ENCODE data around the gene EDRF1. TPM values are rescaled to one million over a fixed set of nuclear protein-coding genes. Genes with fewer than 3 reads are reported as not detected.

EDRF1 gene
- polyA plus RNA-seq, 2 of the 4 experiments (the other 2 are of a cell fraction) = 19.7 to 37.9 TPM

DNA sequence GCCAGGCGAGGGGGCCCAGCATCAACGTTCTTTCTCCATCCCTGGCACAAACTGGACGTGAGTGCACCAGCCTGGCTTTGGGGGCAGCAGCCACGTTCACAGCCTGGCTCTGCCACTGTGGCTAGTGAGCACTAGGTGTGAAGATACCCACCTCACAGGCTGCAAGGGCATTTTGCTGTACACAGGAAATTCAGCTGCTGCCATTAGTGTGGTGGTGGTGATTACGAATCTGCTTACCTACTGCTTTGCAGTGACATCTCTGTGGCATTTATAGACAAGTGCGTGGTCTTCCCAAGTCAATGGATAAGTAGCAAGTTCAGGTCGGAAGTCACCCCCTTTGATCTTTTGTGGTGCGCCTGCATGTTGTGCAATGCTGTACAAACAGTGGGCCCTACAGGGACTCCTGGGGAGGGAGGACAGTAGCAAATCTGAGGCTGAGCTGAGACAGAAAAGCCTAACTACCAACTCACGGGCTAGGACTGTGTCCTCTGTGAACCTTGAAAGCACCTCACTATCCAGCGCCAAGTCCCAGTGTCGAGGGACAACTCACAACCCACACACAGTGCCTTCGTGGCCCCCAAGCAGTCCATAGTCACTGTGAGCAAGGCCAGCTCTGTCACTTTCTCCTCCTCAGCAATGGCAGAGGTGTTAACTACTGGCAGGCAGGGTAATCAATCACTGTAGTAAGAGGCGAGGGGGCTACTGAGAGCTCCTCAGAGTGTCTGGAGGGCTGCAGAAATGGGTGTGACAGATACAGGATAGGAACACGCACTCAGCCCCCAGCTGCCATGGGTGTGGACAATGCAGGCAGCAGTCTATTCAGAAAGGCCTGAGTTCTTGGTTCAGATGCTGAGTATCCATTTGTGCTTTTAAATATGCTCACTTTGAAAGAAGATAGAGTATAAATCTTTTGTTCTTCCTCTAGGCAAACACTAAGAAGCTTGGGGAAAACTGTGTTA, 73.1 kb downstream of the EDRF1 start:
- no peak for TF ChIP-seq NFE2L2 (conservative IDR thresholded peaks at IDR 0.05; ENCODE audit: low read length)
- TF ChIP-seq, protein P1, sequence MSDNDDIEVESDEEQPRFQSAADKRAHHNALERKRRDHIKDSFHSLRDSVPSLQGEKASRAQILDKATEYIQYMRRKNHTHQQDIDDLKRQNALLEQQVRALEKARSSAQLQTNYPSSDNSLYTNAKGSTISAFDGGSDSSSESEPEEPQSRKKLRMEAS (IDR thresholded peaks at IDR 0.05) = no peak
- no peak for TF ChIP-seq FOSL2 (IDR thresholded peaks at IDR 0.05)
- TF ChIP-seq FOSL2 (CRISPR knock-in tag; IDR thresholded peaks at IDR 0.05) = no peak
- TF ChIP-seq SREBF2 (IDR thresholded peaks at IDR 0.05) = no peak
- TF ChIP-seq MAZ (IDR thresholded peaks at IDR 0.05; ENCODE audit: borderline replicate concordance, low read depth, low read length) = no peak
- TF ChIP-seq GATA3 (IDR thresholded peaks at IDR 0.05; ENCODE audit: borderline replicate concordance) = no peak
- TF ChIP-seq, protein P2, sequence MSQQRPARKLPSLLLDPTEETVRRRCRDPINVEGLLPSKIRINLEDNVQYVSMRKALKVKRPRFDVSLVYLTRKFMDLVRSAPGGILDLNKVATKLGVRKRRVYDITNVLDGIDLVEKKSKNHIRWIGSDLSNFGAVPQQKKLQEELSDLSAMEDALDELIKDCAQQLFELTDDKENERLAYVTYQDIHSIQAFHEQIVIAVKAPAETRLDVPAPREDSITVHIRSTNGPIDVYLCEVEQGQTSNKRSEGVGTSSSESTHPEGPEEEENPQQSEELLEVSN (IDR thresholded peaks at IDR 0.05; ENCODE audit: borderline replicate concordance, low read depth) = no peak
- TF ChIP-seq, protein P3, sequence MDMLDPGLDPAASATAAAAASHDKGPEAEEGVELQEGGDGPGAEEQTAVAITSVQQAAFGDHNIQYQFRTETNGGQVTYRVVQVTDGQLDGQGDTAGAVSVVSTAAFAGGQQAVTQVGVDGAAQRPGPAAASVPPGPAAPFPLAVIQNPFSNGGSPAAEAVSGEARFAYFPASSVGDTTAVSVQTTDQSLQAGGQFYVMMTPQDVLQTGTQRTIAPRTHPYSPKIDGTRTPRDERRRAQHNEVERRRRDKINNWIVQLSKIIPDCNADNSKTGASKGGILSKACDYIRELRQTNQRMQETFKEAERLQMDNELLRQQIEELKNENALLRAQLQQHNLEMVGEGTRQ (IDR thresholded peaks at IDR 0.05) = no peak
- TF ChIP-seq TFCP2L1 (CRISPR knock-in tag; IDR thresholded peaks at IDR 0.05) = no peak
- no peak for TF ChIP-seq HEYL (CRISPR knock-in tag; IDR thresholded peaks at IDR 0.05)
- no peak for TF ChIP-seq ZFP36 (IDR thresholded peaks at IDR 0.05; ENCODE audit: borderline replicate concordance, partially characterized antibody)
- TF ChIP-seq, protein P4, sequence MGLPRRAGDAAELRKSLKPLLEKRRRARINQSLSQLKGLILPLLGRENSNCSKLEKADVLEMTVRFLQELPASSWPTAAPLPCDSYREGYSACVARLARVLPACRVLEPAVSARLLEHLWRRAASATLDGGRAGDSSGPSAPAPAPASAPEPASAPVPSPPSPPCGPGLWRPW (IDR thresholded peaks at IDR 0.05) = no peak
- no peak for TF ChIP-seq ZNF302 (CRISPR knock-in tag; IDR thresholded peaks at IDR 0.05)
- no peak overlapping the region for H3K27ac ChIP-seq
- no peaks in the 10 kb centered on the region for H3K4me1 ChIP-seq
- FAIRE-seq (no peak), DNase-seq (ENCODE audit: low read depth in 1 of 2, low spot score in 1 of 2) (no peak), ATAC-seq (no peak)
- H3K9me3 ChIP-seq = no peaks in the 10 kb centered on the region
- no peak overlapping the region for H3K4me2 ChIP-seq
- ChIA-PET CTCF (interaction anchor here (1.1 to 2.1 kb wide), 3 partner anchors 9 to 116 kb away, joined by 3 to 6 read pairs (median 5); no protein-coding TSS in a partner anchor), POLR2A (no interaction called here)
- H3K4me3 ChIP-seq = no peak overlapping the region
- 94% methylated on average over 10 of the region's 14 CpGs for whole genome bisulfite sequencing (ENCODE audit: missing lambda C conversion rate)

DNA sequence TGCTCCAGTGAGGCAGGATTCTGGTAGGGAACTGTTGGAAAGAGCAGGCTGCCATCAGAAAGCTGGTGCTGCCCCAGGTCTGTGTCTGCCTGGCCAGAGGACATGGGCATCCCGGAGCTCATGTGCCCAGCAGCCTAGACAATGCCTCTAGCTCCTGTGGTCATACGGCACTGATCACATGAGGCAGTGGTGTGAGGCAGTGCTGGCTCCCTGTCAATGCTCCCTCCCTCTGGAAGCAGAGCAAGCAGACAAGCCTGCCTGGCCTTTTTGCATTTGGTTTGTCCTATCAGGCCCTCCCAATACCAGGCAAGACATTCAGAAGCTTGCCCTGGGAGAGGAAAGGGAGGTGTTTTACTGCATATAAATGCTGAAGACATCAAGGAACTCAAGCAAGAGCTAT, 75.6 kb downstream of the EDRF1 start:
- no CpG with 5 or more reads among the region's 2 CpGs for WGBS (ENCODE audit: missing lambda C conversion rate)
- no peak; a peak in 1 of 6 replicates for ATAC-seq
- CTCF ChIA-PET = no interaction called here
- Histone ChIP-seq H3K27ac (no peak overlapping the region), H3K4me2 (no peak overlapping the region), H3K9me3 (no peaks in the 10 kb centered on the region), H3K4me1 (no peaks in the 10 kb centered on the region), H3K4me3 (no peak overlapping the region)
- TF ChIP-seq PHF8 (IDR thresholded peaks at IDR 0.05; ENCODE audit: borderline replicate concordance, low read depth) (no peak), CBX2 (IDR thresholded peaks at IDR 0.05; ENCODE audit: borderline replicate concordance, low read depth) (no peak), SREBF2 (IDR thresholded peaks at IDR 0.05) (no peak), POLR2A (IDR thresholded peaks at IDR 0.05; ENCODE audit: low read length) (no peak), HOXA7 (CRISPR knock-in tag; IDR thresholded peaks at IDR 0.05) (no peak), ZFP36 (IDR thresholded peaks at IDR 0.05; ENCODE audit: borderline replicate concordance, partially characterized antibody) (no peak), BHLHE40 (IDR thresholded peaks at IDR 0.05; ENCODE audit: low read depth, low read length) (no peak), RFX5 (IDR thresholded peaks at IDR 0.05) (no peak)
- TF ChIP-seq, protein P5, sequence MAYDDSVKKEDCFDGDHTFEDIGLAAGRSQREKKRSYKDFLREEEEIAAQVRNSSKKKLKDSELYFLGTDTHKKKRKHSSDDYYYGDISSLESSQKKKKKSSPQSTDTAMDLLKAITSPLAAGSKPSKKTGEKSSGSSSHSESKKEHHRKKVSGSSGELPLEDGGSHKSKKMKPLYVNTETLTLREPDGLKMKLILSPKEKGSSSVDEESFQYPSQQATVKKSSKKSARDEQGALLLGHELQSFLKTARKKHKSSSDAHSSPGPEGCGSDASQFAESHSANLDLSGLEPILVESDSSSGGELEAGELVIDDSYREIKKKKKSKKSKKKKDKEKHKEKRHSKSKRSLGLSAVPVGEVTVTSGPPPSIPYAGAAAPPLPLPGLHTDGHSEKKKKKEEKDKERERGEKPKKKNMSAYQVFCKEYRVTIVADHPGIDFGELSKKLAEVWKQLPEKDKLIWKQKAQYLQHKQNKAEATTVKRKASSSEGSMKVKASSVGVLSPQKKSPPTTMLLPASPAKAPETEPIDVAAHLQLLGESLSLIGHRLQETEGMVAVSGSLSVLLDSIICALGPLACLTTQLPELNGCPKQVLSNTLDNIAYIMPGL (CRISPR knock-in tag; IDR thresholded peaks at IDR 0.05; ENCODE audit: borderline replicate concordance) = no peak
- TF ChIP-seq, protein P6, sequence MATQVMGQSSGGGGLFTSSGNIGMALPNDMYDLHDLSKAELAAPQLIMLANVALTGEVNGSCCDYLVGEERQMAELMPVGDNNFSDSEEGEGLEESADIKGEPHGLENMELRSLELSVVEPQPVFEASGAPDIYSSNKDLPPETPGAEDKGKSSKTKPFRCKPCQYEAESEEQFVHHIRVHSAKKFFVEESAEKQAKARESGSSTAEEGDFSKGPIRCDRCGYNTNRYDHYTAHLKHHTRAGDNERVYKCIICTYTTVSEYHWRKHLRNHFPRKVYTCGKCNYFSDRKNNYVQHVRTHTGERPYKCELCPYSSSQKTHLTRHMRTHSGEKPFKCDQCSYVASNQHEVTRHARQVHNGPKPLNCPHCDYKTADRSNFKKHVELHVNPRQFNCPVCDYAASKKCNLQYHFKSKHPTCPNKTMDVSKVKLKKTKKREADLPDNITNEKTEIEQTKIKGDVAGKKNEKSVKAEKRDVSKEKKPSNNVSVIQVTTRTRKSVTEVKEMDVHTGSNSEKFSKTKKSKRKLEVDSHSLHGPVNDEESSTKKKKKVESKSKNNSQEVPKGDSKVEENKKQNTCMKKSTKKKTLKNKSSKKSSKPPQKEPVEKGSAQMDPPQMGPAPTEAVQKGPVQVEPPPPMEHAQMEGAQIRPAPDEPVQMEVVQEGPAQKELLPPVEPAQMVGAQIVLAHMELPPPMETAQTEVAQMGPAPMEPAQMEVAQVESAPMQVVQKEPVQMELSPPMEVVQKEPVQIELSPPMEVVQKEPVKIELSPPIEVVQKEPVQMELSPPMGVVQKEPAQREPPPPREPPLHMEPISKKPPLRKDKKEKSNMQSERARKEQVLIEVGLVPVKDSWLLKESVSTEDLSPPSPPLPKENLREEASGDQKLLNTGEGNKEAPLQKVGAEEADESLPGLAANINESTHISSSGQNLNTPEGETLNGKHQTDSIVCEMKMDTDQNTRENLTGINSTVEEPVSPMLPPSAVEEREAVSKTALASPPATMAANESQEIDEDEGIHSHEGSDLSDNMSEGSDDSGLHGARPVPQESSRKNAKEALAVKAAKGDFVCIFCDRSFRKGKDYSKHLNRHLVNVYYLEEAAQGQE (IDR thresholded peaks at IDR 0.05) = no peak
- no peak for FAIRE-seq
- DNase-seq (ENCODE audit: low read depth in 1 of 2, low spot score in 1 of 2) = no peak
- POLR2A ChIA-PET = no interaction called here

All from A549 (cell line).